HG02870 (cell line): ENCODE measurements around the gene CELSR1.

Experiments
- ATAC-seq: cut with Tn5 transposase; IDR thresholded peaks from one replicate; pipeline ENCODE4 v1.9.1; 2021; ENCODE audit warnings: mild to moderate bottlenecking, moderate library complexity; ENCODE audit not compliant: unreplicated experiment

Gene CELSR1

DNA sequence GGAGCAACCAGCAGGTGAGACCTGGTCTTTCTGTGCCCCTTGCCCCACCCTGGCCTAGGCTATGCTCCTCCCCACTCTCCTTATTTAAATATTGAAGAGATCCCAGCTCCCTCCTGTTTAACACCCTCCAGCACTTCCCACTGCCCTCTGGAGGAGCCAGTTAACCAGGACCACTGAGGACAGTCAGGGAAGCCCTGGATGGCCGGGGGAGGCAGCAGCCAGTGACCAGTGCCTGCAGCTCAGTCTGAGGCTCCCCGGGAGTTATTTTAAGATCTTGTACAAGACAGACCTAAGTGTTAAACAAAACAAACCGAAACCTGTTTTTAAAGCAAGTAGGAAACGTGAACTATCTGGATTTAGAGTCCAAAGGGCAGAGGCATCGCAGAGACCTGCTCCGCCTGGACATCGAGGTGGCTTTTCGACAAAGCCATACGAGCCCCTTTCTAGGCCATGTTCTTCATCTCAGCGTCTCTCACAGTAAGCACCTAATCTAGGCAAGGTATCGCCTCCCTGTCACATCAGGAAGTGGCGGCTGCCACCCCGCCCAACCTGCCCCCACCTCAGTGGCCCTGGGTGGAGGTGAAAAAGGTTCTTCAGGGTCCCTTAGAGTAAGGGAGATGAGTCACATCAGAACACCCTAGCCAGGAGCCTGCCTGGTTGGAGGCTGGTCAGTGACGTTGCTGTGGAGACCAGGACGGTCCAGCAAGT, 166.7 kb downstream of the CELSR1 start:
- no peak for ATAC-seq

DNA sequence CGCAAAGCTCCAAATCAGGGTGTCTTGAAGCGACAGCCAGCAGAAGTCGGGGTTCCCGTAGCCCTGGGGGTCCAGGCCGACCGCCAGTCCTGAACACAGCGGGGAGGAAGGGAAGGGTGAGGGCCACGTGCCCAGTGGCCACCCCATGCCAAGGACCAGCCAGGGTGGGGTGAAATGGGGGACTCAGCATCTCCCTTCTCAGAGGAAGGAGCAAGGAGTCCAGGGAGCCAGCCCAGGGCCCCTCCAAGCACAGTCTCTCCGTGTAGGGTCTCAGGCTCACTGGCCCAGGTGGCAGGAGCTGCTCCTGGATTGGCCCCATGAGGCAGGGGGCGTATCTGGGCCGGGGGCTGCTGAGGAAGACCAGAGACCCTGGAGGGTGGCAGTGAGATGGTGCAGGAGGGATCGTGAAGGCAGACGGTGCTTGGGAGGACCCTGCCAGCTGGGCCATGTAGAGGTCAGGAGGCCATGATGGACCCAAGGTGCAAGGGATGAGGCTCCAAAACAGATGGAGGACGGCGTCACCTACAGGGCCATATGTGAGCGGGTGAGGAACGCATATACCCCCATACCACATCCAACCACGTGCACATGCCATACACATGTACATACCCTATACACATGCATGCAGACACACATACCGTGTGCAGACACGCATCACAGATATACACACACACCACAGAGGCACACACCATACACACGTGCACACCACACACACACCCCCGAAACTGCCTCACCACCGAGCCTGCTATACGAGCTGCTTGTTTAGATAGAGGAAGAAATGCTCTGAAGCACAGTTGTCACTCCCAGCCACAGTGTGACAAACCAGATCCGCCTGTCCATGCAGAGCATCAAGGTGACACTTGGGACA, 167.5 kb downstream of the CELSR1 start:
- ATAC-seq: no peak

DNA sequence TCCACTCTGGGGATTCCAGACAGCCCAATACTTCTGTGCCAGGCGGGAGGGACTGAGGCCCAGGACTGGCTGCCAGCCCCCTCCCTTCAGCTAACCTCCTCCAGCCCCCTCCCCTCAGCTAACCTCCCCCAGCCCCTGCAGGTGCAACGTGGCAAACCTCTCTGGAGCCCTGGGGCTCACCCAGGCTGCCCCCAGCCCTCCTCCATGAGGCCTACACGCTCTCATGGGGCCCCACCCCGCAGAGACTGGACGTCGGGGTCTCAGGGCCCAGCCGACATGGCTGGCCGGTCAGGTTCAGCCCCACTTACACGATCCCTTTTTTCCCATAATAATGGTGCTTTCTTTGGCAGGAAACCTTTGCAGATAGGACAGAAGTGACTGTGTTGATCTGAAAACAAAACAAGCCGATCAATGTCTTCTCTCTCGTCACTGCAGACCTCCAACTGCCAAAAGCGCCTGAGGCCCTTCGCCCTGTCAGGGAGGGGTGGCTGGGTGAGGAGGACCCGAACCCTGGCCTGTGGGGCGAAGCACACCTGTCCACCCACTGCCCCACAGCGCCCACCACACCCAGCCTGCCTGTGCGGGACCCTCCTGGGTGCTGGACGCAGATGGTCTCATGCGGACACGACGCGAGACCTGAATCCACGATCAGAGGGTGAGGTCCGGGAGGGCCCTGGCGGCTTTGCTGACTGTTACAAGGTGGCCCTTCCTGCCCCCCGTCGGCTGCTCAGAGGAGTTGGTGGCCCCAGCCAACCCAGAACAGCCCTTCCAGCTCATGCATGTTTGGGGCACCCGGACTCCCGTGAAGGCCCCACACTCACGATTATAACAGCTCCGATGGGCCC, 168.3 kb downstream of the CELSR1 start:
- ATAC-seq: no peak

DNA sequence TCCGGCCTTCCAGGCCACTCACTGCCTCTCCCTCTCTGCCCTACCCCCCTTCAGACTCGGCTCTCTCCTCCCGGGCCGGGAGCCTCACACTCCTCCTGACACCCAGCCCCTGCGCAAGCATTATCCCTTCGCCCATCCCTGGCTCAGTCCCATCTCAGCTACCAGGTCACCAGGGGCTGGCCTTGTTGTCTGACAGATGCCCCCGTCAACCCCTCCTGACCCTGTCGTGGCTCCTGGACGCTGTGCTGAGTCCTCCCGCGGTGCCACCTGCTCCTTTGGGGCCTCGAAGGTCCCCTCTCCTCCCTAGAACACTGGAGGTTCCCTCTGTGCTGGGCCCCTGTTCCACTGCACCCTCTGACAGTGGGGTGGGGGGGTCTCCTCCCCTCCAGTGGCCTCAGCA, 169.0 kb downstream of the CELSR1 start:
- no peak for ATAC-seq

DNA sequence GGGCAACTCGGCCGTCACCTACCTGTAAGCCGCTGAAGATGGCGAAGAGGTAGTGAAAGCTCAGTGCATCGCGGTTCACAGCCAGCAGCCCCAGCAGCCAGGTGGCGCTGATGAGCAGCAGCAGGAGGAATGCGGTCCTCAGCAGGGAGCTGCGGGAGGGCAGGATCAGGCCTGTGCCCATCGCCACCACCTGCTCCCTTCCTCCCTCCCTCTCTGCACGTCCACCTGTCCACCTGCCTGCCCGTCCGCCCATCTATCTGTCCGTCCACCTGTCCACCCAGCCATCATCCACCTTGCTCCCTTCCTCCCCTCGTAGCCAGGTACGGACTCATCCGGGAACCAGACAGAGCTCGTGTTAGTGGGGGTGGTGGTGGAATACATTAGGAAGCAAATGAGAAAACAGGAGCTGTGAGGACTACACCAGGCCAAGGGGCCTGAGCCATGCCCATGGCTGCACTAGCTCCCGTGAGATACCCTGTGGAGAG, 169.7 kb downstream of the CELSR1 start:
- ATAC-seq: no peak

DNA sequence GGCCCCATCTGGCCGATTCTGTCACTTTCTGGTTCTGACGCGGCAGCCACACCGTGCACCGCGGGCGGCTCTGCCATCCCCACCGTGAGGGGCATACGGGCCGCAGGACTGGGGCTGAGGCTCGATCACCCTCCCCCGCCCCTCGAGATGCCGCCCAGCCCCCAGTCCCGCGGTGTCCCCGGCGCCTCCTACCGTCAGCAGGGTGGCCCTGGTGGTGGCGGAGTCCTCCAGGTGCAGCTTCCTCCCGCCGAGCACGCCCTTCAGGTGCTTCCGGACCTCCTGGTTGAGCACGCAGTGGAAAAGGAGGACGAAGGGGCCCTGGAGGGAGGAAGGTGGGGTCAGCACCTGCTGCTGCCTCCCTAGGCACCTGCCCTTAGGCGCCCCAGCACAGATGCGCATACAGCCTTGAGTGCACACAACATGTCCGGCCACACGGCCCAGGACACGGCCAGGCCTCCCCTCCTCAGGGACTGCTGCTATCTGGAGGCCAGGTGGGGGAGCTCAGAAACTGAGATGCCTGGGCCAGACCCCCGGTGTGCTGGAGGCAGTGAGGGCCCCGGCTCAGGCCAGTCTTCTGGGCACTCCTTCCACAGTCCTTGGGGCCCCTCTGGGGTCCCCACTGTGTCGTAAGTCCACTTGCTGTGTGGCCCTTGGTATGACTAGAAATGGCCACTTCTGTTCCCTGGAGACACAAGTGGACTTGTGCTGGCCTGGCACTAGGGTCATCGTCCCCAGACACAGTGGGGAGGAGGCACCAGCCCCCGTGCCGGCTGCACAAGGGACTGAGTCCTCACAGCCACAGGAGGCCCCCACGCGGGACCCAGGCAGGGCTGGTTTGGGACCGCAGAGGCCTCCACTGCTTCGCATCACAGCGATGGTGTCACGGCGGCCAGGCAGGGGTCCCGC, 170.4 kb downstream of the CELSR1 start:
- no peak for ATAC-seq

DNA sequence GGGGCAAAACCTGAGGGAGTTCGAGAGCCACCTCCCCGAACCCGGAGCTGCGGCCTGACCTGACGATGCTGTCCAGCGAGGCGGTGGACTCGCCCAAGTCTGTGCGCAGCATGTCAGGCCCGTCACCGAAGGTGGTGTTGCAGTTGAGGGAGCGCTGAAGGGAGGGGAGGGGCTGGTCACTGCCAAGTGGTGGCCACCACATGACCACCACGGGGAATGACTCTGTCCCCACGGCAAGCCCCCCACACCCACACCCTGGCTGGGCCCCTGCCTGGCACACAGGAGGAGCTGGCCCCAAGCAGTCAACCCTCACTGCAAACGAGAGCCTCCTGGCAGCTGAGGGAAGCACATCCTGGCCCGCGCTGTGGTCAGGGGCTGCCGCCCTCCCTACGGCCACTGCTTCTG, 171.1 kb downstream of the CELSR1 start:
- ATAC-seq: no peak

DNA sequence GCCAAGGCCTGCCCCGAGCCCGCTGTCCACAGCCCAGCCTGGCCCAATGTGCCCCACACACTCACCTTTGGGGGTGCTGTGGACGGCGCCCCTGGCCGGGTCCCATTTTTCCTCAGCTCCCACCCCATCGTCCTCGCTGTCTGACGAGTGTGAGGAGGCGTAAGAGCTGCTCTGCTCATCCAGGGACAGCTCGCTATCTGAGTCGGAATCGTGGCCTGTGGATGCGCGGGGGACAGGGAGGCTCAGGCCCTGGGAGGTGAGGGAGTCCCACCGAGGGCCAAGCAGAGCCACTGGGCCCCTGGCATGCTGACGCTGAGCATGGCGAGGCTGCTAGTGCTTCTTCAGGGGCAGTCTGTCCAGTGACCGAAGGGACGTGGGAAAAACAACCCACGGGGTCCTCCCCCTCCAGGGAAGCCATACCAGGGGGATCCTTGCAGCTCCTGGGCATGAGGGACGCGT, 172.2 kb downstream of the CELSR1 start:
- no peak for ATAC-seq

DNA sequence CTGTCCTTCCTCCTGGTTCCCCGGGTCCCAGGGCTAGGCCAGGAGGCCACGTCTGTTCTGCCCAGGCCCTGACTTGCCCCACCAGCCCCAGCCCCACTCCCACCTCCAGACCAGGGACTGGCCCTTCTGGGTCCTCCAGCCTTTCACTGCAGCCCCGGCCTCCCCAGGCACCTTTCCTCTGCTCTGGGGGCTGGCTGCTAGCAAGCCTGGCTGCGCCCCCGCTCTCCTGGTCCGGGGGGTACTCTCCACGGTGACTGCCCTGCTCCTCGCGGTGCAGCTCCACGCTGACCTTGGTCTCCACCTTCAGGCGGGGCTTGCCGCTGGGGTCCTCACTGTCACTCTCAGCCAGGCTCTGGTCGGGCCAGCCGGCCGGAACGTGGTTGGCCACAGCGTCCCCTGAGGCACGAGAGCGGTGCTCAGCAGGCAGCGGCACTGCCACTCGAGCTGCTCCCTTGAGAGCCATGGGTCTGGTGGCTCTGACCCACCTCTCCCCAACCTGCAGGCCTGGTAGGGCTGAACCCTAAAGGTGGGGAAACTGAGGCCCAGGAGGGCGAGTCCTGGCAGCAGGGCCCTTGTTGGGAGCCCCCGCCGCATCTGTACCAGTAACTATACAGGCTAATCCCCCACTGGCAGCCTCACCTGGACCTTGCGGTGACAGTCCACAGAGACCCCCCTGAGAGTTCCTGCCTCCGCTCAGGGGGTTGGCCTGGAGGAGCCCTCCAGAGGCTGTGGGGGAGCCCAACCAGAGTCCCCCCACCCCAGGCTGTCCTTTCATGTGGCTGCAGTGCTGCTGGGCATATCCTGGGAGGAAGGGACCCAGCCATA, 172.9 kb downstream of the CELSR1 start:
- no peak for ATAC-seq

DNA sequence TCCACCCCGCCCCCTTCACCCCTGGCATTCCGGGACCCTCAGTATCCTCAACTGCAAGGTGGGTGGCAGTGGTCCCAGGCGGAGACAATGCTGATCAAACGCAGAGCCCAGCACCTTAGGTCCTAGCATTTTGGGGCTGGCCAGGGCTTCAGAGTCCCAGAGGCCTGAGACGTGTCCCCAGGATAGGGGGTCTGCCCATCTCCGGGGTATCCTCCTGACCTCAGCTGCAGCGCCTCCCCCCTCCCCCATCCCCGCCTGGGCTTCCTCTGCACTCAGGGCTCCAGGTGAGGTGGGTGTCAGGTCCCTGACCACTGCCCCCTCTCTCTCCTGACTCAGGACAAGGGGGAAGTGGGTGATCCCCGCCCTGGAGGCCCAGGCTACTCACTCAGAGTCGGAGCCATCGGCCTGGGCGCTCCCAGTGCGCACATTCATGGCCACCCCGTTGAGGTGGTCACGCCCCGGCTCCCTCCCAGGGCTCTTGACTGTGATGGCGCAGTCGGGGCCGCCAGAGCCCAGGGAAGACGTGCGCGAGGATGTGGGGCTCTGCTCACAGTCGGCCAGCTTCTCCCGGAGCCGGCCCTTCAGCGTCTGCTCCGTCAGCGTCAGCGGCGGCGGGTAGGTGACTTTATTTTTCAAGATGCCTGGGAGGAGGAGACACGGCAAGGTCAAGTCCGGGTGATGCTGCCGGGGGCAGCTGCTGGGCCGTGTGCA, 173.7 kb downstream of the CELSR1 start:
- no peak for ATAC-seq

DNA sequence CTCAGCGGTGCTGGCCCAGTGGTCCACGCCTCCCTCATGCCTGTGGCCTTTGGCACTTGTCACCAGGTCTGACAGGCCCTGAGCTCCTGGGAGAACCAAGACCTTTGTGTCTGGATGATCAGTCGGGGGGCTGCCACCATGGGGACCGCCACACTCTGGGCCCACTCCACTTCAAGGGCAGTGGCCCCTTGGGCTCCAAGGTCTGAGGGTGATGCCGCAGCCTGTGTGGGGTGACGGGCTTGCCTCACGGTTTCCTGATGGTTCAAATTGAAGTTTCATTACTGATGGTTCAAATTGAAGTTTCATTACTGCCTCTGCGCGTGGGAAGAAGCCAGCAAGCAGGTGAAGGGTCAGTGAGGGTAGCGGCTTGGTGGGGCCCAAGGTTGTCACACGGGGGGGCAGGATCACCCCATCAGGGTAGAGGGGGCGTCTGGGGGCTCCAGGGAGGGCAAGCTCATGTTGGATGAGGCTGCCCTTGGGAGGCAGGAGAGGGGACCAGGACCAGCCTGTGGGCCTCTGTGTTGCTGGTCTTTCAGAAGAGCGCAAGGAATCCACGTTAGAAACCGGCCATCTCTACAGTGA, 174.4 kb downstream of the CELSR1 start:
- ATAC-seq: no peak

DNA sequence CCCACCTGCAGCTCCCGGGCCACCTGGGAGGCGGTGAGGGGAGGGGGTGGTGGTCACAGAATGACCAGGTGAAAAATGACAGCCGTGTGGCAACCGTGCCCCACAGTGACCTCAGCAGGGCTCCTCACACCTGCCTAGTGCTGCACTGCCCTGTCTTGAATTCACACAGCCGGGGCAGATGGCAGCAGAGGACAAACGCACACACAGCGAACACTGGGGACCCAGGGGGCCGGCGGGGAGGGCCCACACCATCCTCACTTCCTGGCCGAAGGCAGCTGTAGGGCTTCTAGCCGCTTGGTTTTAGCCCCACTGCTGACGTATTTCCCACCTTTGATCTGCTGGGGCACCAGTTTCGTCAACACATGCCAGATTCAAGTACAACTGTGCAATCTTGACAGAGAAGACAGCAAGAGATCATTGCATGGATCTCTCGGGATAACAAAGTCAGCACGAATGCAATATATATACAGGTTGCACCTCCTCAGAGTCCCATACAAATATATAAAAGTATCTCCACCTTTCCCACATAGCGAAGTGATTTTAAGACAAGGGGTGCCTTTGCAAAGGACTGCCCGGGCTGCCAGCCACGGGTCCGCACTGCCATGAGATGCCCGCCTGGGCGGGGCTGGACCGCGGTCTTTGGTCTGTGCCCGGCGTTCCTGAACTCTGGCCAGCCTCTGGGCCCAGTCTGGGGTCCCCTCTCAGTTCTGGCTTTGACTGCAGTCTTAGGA, 175.1 kb downstream of the CELSR1 start:
- no peak for ATAC-seq

DNA sequence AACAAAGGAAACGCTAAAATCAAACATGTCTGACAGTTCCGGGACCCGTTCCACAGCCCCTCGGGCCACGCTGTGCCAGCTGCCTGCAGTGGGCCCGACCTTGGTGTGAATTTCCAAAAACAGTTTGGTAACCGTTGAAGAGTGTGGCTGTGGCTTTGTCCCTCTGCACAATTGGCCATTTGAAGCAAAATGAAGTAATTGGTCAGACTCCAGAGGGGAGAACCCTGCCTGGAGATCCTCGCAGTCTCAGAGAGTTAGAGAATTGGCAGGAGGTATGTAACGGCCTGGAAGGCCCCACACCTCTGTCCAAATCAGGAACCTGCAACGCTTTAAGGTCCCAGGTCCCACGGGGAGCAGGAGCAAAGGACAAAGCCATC, 175.6 kb downstream of the CELSR1 start:
- no peak for ATAC-seq

DNA sequence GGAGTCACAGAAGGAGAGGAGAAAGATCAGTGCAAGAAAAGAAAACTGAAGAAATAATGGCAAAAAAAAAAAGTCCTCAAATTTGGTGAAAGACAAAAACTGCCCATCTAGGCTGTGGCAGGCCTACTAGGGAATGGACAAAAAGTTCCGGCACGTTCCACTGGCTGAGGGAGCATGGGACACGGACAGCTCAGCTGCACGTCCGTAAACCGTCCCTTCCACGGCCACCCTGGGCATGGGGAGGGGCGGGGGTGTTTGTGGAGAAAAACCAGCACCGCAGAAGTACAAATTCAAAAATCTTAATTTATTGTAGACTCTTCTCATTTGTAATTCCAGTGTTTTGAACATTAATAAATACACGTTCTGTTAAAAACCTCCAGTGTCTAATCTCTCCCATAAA, 176.5 kb downstream of the CELSR1 start:
- no peak for ATAC-seq

DNA sequence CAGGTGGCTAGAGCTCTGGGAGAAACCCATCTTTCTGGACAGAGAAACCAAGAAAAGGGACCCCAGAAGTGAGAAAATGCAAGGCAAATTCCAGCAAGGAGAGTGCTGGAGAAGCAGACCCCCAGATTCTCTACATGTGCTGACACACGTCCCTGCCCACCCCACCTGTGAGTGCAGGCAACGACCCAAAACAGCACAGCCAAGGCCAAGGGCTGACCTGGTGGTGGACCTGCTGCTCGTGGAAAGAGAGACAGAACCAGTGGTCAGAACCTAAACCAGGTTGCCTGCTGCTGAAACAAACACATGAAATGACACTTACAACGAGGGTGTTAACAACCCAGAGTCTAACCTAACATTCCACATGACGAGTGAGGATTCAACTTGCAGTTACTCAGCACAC, 177.3 kb downstream of the CELSR1 start:
- ATAC-seq: no peak

DNA sequence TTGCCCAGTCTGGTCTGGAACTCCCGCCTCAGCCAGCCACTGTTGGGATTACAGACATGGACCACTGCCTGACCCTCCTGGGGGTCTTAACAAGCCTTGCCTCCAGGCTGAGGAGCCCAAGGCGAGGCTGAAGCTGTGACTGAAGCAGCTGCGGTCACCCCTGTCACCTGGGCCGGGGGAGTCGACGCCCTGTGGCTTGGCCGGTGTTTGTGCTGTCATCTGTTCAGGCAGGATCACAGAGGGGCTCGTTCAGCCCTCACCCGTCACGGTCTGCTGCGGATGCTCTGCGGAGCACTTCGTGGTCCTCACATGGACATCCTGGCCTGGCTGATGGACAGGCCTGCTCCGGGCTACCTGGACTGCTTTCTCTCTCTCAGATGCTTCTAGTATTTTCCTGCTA, 178.1 kb downstream of the CELSR1 start:
- ATAC-seq: no peak

DNA sequence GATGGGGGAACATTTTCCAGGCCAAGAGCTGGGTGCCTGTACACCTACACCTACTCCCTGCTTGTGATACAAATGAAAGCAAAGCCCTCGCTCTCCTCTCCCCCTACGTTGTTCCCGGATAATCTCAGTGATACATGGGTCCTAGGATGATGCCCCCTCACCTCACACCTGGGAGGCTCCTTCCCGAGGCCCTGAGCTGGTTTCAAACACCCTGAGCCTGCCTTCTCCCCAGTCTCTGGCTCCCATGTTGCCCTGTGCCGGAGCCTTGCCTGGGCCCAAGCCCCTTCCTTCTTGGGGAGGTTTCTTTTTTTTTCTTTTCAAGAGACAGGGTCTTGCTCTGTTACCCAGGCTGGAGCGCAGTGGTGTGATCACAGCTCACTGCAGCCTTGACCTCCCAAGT, 178.7 kb downstream of the CELSR1 start:
- ATAC-seq: no peak
